ENCODE data around the gene PATJ.

GRCh38 chr1:62184336-62184735 lies 442.1 kb downstream of the PATJ start:
- TF ChIP-seq POLR2AphosphoS5 (IDR thresholded peaks at IDR 0.05) = no peak
- no peak for TF ChIP-seq MXI1 (conservative IDR thresholded peaks at IDR 0.05; ENCODE audit: poor library complexity, severe bottlenecking)
- no peak for TF ChIP-seq CTCF (IDR thresholded peaks at IDR 0.05; ENCODE audit: poor library complexity, severe bottlenecking)
- TF ChIP-seq EZH2 (IDR thresholded peaks at IDR 0.05; ENCODE audit: borderline replicate concordance, insufficient read depth, low read length, poor library complexity, severe bottlenecking) = no peak

Data from neural cell (in vitro differentiated cells).